T-helper 2 cell (primary cell): Measurements from ENCODE around the gene OSTM1.

Experiments
- DNase-seq, 5 experiments: peaks; one replicate each; pipeline versions ENCODE4 v3.0.0 to v3.0.0-alpha.2; 2012 to 2022

OSTM1 gene

DNA sequence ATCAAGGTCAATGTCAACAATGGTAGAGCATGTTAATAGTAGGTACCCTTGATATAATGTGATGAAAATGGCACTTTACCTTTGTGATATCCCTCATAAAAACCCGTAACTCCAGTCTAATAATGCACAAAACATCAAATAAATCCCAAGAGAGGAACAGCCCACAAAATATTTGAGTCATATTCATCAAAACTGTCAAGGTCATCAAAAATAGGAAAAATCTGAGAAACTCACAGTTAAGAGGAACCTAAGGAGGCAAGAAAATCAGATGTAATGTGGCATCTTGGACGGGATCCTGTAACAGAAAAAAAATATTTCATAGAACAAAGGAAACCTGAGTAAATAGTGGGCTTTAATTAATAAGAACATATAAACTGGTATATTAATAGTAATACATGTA, 25.5 kb upstream of the OSTM1 start:
- no peak for DNase-seq

DNA sequence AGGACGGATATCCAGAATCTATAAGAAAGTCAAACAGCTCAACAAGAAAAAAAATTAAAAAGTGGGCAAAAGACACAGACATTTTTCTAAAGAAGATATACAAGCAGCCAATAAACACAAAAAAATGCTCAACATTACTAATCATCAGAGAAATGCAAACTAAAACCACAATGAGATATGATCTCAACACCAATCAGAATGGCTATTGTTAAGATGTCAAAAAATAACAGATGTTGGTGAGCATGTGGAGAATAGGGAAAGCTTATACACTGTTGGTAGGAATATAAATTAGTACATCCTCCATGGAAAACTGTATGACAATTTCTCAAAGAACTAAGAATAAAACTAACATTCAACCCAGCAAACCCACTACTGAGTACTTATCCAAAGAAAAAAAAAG, 23.3 kb upstream of the OSTM1 start:
- DNase-seq, result no peak

DNA sequence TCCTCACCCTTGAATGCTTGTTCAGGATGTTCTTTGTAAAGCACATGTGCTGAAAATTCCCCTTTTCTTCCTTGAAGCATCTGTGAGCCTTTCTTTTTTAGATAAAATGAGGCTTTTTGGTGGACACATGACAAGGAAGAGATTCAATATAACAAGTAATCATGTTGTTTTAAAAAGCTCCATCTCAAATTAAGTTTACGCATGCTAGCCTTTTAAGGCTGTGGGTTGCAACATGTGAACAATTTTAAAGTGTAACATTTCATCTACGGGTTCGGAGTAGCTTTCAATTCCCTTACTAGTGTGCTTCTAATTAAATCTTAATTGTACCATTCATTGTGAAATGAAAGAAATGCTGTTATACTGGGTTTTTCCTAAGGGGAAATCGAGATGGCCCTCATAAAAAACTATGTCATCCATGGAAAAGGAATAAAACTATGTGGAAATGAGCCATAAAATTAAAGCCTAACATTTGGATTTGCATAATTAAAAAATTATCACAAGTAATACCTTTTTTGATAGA, 19.3 kb upstream of the OSTM1 start:
- no peak for DNase-seq

DNA sequence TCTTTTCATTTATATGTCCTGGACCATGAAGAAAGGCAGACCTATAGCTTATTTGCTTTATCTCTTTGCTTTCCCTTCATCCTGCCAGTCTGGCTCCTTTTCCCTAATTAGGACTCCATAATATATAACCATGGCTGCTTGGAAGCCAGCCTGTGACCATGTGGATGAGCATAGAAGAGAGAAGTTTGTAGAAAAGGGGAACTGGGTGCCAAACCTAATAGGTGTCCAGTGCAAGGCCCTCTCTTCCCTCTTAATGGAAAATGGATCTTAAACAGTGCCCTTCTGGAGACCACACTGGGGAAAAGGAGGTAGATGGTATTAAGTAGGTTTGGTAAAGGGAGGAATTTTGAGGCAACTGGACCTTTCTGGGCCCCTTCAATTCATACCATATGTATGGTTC, 16.7 kb upstream of the OSTM1 start:
- DNase-seq, result no peak

DNA sequence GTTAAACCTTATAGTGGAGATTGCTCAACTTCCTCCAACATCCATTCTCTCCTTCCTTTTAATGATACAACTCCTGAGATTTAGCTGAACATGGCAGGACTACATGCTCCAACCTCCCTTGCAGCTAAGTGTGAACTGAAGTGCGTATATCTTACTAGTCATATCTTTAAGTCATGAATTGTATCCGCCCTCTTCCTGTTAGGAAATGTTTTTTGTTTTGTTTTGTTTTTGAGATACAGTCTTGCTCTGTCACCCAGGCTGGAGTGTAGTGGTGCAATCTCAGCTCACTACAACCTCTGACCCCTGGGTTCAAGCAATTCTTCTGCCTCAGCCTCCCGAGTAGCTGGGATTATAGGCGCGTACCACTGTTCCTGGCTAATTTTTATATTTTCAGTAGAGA, 8.8 kb upstream of the OSTM1 start:
- DNase-seq, result peak in 1 of 5 experiments; percentile 43

DNA sequence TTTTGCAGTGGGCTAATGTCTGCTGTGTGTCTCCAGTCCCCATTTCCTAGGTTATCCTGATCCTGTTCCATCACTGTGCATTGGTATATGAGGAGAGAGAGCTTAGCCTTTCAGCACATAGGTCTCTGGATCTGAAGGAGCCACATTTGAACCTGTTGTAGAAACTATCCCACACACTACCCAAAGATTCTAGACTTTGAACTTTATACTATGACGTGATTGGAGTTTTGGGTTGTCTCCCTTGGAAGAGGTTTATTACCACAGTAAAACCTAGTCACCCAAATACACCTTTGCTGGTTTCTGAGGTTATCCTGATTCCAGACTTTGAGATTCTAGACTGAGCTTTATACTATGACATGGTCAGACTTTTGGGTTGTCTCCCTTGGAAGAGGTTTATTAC, 8.0 kb upstream of the OSTM1 start:
- DNase-seq, result no peak

DNA sequence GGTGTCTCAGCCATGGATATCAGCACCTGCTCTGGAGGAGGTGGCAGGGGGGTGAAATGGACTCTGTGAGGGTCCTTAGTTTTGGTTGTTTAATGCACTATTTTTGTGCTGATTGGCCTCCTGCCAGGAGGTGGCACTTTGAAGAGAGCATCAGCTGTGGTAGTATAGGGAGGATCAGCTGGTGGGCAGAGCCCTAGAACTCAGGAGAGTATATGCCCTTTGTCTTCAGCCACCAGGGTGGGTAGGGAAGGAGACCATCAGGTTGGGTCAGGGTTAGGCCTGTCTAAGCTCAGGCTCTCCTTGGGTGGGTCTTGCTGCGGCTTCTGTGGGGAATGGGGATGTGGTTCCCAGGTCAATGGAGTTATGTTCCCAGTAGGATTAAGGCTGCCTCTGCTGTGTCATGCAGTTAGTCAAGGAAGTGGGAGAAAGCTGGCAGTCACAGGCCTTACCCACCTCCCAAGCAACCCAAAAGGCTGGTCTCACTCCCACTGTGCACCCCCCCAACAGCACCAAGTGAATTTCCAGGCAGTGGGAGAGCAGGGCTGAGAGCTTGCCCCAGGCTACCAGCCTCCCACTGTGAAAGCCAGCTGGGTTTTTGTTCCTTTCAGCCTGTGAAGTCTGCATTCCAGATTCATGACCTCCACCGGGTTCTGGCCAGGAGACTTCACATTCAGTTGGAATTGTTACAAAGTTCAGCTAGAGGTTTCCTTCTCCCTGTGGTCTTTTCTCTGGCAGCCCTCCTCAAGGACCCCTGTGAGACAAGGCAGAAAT, 5.7 kb upstream of the OSTM1 start:
- no peak for DNase-seq

DNA sequence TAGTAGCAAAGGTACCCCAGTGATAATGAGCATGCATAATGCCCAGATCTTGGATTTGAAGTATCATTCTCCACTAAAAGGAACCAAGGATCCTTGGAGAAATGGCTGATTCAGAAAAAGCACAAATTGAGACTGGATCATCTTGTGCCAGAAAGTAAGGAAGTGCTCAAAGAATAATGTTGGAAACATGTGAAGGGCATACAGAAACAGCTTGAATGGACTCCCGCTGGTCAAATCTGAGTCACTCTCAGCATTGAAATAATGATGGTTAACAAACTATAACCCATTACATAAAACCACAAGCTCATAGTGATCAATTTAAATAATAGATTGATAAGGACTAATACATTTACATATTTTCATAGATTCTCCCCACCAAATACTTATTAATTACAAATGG, 3.6 kb upstream of the OSTM1 start:
- no peak for DNase-seq

DNA sequence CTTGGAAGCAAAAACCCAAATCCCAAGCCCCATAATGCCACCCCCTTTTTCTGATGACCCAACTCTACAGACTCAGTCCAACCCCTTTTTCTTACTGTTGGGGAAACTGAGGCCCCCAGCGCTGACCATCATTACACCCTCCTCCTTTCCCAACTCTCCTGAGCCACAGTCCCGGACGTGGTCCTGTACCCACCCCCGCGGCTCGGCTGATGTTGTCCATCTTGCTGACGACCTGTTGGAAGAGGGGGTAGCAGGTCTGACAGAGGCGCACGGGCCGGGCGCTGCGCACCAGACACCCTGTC, 533 bp downstream of the OSTM1 start:
- no peak for DNase-seq

DNA sequence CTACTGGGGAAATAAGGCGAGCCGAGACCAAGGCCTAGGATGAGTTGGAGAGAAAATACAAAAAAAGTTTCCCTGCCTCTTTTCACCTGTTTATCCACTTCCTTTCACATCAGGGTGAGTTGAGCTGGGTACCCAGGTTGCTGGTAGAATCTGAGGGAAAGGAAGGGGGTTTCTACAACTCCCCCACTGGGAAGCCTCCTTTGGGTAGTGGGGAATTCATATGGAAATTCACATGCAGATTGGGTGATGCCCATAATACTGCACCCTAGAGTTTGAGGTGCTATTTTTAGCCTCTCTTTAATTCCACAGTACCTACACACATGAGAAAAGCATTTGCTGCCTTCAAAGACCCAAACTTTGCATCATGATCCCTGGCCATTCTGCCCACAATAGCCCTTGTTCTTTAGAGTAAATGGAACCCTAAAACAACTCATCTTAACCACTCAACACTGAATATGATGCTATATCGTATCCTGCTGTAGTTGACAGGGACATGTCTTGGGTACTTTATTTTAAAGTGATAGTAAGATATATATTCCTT, 2.7 kb downstream of the OSTM1 start:
- no peak for DNase-seq

DNA sequence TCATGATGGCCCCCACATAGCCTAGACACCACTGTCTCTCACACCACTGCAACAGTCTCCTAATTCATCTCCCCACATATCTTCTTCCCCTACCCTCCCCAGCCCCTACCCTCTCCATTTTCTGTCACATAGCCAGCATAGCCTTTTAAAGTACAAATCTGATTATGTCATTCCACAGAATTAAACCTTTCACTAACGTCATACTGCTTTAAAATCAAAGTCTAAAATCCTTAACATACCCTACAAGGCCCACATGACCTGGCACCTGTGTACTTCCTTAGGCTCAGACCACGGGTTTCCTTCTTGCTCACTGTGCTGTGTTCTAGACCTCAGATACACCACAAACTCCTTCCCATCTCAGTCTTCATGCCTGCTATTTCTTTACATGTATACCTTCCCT, 5.9 kb downstream of the OSTM1 start:
- DNase-seq, result peak in 3 of 5 experiments; percentile 8 to 91 (median 51)

DNA sequence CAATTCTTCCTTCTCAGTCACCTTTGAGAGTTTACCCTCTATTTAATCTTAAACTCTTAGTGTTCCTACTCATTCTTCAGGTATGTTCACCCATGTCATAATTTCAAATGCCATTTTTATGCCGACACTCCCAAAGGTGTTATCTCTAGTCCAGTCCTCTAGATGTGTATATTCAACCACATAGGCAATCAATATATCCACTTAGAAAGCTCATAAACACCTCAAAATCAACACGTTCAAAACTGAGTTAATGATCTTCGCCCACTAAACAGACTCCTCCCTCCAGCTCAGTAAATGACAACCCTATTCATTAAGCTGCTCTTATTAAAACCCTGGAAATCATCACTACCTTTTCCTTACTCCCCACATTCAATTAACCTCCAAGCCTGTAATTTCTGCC, 6.4 kb downstream of the OSTM1 start:
- DNase-seq, result no peak

DNA sequence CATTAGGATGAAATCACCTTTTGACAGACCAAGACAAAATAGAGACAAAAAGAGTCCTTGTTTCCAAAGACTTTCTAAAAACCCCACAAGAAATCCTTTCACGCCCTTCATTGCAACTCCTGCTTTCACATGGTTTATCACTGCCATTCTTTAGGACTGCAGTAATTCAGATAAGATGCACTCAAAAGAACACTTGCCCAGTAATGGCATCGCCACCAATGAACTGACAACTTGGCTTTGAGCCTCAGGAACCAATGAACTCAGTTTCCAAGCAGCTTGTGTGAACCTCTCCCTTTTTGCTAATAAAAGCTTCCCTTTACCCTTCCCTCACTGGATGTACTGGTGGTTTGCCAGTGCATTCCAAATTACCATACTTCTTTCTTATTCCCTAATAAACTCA, 21.8 kb downstream of the OSTM1 start:
- DNase-seq, result no peak

DNA sequence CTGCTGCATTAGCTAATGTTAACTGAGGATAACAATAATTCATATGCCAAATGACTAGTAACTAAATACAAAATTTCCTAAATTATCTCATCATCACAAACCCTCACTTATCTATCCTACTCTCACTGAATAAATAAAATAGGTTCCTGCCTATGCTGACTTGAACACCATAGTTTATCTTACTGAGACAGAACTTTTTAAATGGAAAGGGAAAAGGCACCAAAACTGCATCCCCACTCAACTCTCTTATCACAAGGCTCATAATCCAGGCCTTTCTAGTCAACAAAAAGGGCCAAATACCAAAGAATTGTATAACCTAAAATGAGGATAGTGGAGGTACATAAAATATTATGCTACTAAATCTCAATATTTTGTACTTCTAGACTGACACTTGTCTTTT, 23.1 kb downstream of the OSTM1 start:
- DNase-seq, result no peak

DNA sequence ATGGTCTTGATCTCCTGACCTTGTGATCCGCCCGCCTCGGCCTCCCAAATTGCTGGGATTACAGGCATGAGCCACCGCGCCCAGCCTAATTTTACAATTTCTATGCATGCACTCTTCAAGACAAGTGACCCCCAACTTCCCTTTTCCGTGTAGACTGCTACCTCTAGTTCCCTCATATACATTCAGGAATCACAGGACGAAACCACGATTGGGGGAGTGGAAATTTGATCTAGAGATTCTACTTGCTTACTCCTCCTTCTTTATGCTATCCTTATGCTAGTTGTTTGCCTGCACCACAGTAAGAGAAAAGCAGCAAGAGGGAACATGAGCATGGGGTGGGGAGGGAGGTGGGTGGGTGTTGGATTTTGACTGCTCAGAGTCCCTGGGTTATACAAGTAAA, 34.9 kb downstream of the OSTM1 start:
- no peak for DNase-seq

DNA sequence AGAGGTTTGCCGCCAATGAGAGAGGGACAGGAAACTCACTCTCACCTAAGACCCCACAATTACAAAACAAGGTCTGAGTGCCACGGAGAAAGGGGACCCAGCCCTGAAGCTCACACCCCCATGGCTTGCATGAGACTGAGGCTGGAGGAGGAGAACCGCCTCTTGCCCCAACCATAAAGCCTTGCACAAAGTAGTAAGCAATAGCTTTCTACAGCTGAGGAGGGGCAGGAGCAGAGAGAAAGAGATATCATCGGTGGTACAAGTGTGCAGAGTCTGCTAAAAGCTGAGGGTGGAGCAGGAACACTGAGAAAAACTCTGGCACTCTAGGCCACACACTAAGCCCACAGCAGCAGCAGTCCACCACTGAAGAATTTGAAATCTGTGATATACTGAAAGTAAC, 37.7 kb downstream of the OSTM1 start:
- no peak for DNase-seq

DNA sequence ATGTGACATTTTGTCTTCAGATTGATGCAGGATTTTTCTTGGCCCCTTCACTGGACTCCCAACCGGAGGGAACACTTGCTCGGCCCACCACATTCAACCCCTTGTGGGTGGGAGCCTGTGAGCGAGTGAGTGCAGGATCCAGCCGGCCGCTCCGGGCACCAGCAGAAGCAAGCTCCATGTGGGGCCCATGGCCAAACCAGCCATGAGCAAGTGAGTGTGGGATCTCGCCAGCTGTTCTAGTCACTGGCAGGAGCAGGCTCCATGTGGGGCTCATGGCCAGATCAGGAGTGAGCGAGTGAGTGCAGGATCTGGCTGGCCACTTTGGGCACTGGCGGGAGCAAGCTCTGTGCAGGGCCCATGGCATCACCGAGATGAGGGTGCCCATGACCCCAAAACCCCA, 42.6 kb downstream of the OSTM1 start:
- no peak for DNase-seq

DNA sequence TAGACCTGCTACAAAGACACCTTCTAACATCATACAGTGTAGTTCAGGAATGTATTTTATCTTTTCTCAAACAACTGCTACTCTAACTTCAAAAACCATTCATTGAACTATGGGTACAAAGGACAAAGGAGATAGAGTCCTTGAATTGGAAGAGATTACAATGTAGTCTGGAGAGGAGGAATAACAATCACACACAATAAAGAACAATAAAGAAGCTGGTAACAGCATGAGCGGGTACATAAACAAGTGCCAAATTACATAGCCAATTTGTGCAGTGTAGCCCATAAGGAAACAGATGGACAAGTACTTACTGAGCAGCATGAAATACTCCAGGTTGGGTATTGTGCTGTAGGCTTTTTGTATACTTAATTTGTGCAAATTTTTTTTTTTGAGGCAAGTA, 44.3 kb downstream of the OSTM1 start:
- DNase-seq, result no peak

DNA sequence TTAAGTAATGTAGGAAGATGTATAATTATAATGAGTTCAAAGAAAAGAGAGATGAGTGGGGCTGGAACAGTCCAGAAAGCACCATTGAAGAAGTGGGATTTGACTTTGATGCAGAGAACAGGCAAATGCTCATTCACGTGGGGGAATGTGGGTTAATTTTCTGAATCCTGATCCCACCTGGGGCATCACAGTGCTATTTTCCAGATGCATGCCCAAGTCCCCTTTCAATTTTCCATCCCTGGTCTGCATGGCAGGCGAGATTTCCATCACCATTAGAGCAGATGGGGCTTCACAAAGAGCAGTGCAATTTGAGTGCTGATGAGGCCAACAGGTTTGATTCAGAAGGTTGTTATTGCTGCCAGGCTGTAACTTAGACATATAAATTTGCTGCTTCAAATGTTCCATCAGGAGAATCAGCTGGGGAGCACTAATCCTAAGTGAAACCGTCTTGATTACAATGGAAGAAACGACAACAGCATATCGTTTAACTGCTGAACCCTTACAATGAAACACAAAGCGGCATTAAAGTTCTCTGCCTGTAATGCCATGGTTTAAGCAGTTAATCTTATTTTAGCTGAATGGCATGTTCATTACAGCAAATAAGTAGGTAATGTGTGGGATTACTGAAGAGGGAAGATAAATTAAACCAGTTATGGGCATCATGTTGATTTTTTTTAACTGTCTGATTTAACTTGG, 45.2 kb downstream of the OSTM1 start:
- no peak for DNase-seq

DNA sequence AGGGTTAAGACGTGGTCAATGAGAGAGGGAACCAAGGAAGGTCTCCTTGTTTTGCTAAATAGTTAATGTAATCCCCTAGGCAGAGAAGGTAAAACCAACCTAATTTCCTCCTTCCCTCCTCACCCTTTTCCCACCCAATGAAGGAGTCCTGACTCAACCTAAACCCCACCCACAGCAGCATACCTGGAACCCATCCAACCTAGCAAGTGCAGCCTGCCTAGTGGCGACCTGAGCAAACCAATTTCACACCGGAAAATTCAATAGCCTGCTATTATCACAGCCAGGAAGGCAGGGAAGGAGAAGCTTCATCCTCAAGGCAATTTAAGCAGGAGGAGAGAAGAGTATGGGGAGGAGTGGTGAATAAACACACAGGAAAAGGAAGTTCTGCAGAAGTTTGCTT, 46.9 kb downstream of the OSTM1 start:
- no peak for DNase-seq

DNA sequence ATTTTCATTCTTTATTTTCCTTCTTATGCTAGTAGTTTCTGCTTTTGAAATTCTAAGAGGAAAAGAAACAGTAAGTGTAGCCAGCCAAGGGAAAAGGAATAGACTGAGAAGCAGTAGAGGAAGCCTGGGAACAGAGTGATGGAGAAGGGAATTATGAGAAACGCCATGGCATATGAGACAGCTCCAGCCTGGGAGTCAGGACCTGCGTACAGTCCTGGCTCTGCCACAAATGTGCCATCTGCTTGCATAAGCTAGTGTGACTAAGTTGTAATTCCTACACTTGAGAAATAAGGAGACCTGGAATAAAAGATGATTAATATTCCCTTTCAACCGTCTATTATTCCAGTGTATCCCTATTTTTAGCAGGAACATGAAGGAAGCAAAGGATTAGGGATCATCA, 47.5 kb downstream of the OSTM1 start:
- no peak for DNase-seq

DNA sequence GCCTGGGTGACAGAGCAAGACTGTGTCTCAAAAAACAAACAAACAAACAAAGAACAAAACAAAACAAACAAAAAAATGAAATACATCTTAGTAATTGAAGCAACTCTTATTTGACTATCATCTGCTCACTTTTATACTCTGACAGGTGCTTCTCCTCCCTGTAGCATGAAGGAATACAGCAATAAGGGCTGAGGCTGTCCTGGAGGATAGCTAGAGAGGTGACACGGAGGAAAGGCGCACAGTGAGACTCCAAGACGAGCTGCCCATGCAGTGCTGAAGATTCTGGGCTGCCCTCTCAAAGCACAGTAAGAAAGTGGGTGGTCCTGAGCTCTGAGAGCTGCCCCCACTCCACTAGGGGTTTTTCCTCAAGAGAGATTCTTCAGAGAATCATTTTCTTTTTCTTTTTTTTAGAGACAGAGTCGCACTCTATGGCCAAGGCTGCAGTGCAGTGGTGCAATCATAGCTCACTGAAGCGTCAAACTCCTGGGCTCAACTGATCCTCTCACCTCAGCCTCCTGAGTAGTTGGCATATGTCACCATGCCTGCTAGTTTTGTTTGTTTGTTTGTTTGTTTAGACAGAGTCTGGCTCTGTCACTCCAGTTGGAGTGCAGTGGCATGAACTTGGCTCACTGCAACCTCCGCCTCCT, 50.0 kb downstream of the OSTM1 start:
- DNase-seq, result no peak

DNA sequence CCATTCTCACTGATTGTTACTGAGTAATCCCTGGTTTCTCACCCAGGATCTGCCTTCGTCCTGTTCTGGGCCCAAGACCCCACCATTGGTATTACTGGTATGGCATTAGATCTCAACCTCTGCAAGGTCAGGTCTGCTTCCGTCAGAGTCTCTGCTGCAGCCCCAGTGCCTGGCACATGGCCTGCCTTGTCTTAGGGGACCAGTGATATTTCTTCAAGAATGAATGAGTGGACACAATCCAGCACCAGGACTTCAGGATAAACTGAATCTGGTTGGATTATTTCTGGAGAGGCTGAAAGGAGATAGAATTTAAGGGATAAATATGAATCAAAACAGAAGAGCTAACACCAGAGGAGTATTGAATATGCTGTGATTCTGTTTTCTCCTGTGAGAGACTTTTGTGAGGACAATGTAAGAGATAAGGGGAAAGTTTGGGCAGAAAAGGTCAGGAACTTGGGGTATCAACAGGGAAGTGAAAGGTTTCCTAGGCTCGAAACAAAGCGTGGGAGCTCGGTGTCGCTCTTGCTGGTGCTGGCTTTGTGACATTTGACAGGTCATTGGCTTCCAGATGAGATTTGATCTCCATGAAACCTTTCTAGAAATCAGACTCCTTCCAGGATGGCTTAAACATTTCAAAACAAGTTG, 53.9 kb downstream of the OSTM1 start:
- no peak for DNase-seq
